Neutrophil (primary cell): ENCODE data around the gene ZC3H12D.

Source experiments
- H3K27ac ChIP-seq: fragments of 200-600 bp; sonication (generic); 2 replicates; pipeline ENCODE4 v1.5.1; 2016; ENCODE audit warnings: mild to moderate bottlenecking, moderate library complexity
- H3K27me3 ChIP-seq: fragments of 200-600 bp; sonication (generic); 2 replicates; pipeline ENCODE4 v1.6.0; 2016; ENCODE audit warnings: mild to moderate bottlenecking
- H3K36me3 ChIP-seq: fragments of 200-600 bp; sonication (generic); 2 replicates; pipeline ENCODE4 v1.5.1; 2017
- H3K4me1 ChIP-seq, 2 experiments: fragments of 200-600 bp in 1 of 2; sonication (generic) in 1 of 2; 1 replicate in 1 of 2; 2 replicates in 1 of 2; pipeline versions ENCODE4 v1.5.1 to v1.6.1; 2013 to 2016; ENCODE audit warnings: low read depth in 1 of 2, low read length in 1 of 2, mild to moderate bottlenecking in 1 of 2, moderate library complexity in 1 of 2; ENCODE audit not compliant: control insufficient read depth in 1 of 2, insufficient read depth in 1 of 2
- H3K4me3 ChIP-seq, 2 experiments: fragments of 200-600 bp in 1 of 2; sonication (generic) in 1 of 2; 1 replicate in 1 of 2; 2 replicates in 1 of 2; pipeline ENCODE4 v1.5.1; 2013 to 2016; ENCODE audit warnings: low read depth in 1 of 2, low read length in 1 of 2, mild to moderate bottlenecking in 1 of 2, moderate library complexity in 1 of 2
- H3K9me3 ChIP-seq: fragments of 200-600 bp; sonication (generic); 2 replicates; pipeline ENCODE4 v1.5.1; 2016
- CTCF ChIP-seq: fragments of 200-600 bp; sonication (generic); IDR thresholded peaks from 2 replicates; pipeline ENCODE4 v1.5.1; 2016; ENCODE audit warnings: antibody characterized with exemption

The ZC3H12D gene

GRCh38 chr6:149474108-149474935 lies 10.5 kb downstream of the ZC3H12D start:
- H3K36me3 ChIP-seq, result no peaks in the 10 kb centered on the region
- no peak for TF ChIP-seq CTCF
- H3K27ac ChIP-seq, result no peak overlapping the region
- no peaks in the 10 kb centered on the region for H3K9me3 ChIP-seq
- no peaks in the 10 kb centered on the region for H3K27me3 ChIP-seq
- no peaks in the 10 kb centered on the region for H3K4me1 ChIP-seq
- H3K4me3 ChIP-seq, result no peak overlapping the region

- H3K4me1 ChIP-seq, result no peaks in the 10 kb centered on the region
- H3K27me3 ChIP-seq, result no peaks in the 10 kb centered on the region
- no peak for TF ChIP-seq CTCF
- no peaks in the 10 kb centered on the region for H3K9me3 ChIP-seq
- H3K36me3 ChIP-seq, result no peaks in the 10 kb centered on the region
- H3K27ac ChIP-seq, result no peak overlapping the region
- H3K4me3 ChIP-seq, result no peak overlapping the region
Observed at GRCh38 chr6:149473080-149474052, 11.4 kb downstream of the ZC3H12D start.

GRCh38 chr6:149472241-149472640 lies 12.6 kb downstream of the ZC3H12D start:
- Histone ChIP-seq H3K9me3 (no peaks in the 10 kb centered on the region), H3K36me3 (no peaks in the 10 kb centered on the region), H3K4me3 (no peak overlapping the region), H3K27ac (no peak overlapping the region), H3K27me3 (no peaks in the 10 kb centered on the region), H3K4me1 (no peaks in the 10 kb centered on the region)
- no peak for TF ChIP-seq CTCF

- TF ChIP-seq CTCF, result no peak
- H3K27me3 ChIP-seq, result no peaks in the 10 kb centered on the region
- no peak overlapping the region for H3K27ac ChIP-seq
- H3K4me3 ChIP-seq, result no peak overlapping the region
- H3K9me3 ChIP-seq, result no peaks in the 10 kb centered on the region
- no peaks in the 10 kb centered on the region for H3K36me3 ChIP-seq
- H3K4me1 ChIP-seq, result no peaks in the 10 kb centered on the region
Observed at GRCh38 chr6:149471801-149472200, 13.0 kb downstream of the ZC3H12D start.

GRCh38 chr6:149470948-149471347 lies 13.9 kb downstream of the ZC3H12D start:
- Histone ChIP-seq H3K36me3 (no peaks in the 10 kb centered on the region), H3K27ac (no peak overlapping the region), H3K9me3 (no peaks in the 10 kb centered on the region), H3K27me3 (no peaks in the 10 kb centered on the region), H3K4me1 (no peaks in the 10 kb centered on the region), H3K4me3 (no peak overlapping the region)
- TF ChIP-seq CTCF, result no peak
